Activated CD4-positive, alpha-beta T cell treated with anti-CD3 and anti-CD28 coated beads, Interleukin-2, amount 10 ng/mL, durations not matched to agents 7 days and 5 days (primary cell): ENCODE measurements around the gene DOCK2. TPM values are rescaled to one million over a fixed set of nuclear protein-coding genes. Genes with fewer than 3 reads are reported as not detected.
"Not testable (repeated sequence)": the region's sequence is repeated elsewhere in the genome, so short reads cannot be mapped to it uniquely, and the experiment has no call there.

Source experiments
- CTCF ChIA-PET: fragments of 350-600 bp; sonication (Branson Sonifier 250); formaldehyde crosslinking; loops from one replicate; lab custom pipeline; 2021; ENCODE audit warnings: antibody characterized with exemption; lab: Charles Lee
- POLR2A ChIA-PET: fragments of 350-600 bp; sonication (Branson Sonifier 250); formaldehyde crosslinking; loops from one replicate; lab custom pipeline; 2021; ENCODE audit warnings: antibody characterized with exemption; lab: Charles Lee
- DNase-seq: peaks from one replicate; pipeline ENCODE4 v3.0.0-alpha.2; 2020
- H3K27ac Mint-ChIP-seq: one replicate; pipeline ENCODE4 v1.8.0; 2021; ENCODE audit warnings: mild to moderate bottlenecking, moderate library complexity, mixed read lengths
- H3K27me3 Mint-ChIP-seq: one replicate; pipeline ENCODE4 v1.8.0; 2021; ENCODE audit warnings: mixed read lengths
- H3K36me3 Mint-ChIP-seq: one replicate; pipeline ENCODE4 v1.8.0; 2021; ENCODE audit warnings: low read depth, mixed read lengths
- H3K4me1 Mint-ChIP-seq: one replicate; pipeline ENCODE4 v1.8.0; 2021; ENCODE audit warnings: mixed read lengths
- H3K4me3 Mint-ChIP-seq: one replicate; pipeline ENCODE4 v1.8.0; 2021; ENCODE audit warnings: mild to moderate bottlenecking, moderate library complexity, mixed read lengths
- H3K9me3 Mint-ChIP-seq: one replicate; pipeline ENCODE4 v1.8.0; 2021; ENCODE audit warnings: mixed read lengths
- total RNA-seq, 2 experiments: library from RNA; stranded (reverse); gene quantifications; one replicate each; pipeline ENCODE4 v1.2.3, GENCODE V29; 2021

The DOCK2 gene
- total RNA-seq, 2 experiments from 2014 or later = 270 to 300 TPM

DNA sequence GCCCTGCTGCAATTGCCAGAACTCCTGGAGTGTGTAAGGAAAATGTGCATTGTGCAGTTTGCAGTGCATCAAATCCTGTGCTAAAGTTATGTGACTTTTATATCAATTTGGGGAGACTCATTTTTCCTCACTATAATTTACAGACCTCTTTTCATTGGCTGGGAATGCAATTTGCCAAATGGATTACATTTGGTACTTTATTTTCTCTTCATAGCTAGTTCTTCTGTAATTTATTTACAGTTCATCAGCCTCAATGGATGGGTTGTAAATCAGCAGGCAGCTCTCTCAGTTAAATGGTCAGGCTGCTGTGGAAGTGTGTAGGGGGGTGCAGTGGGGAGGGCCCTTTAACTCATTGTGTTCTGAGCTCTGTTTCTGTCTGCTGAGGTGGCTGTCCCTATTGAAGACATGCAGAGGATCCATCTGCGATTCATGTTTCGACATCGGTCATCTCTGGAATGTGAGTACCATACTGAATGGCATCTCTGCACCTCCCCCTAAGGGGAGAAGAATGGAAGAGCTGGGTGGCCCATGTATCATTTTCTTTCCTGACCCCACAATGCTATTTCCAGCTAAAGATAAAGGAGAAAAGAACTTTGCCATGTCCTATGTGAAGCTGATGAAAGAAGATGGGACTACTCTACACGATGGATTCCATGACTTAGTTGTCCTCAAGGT, 74.6 kb downstream of the DOCK2 start:
- H3K27ac Mint-ChIP-seq = no peak overlapping the region
- H3K9me3 Mint-ChIP-seq = no peaks in the 10 kb centered on the region
- H3K27me3 Mint-ChIP-seq = no peaks in the 10 kb centered on the region
- peaks cover 77% of the 10 kb centered on the region for H3K36me3 Mint-ChIP-seq
- H3K4me3 Mint-ChIP-seq = no peak overlapping the region
- H3K4me1 Mint-ChIP-seq = no peaks in the 10 kb centered on the region
- no peak for DNase-seq
- POLR2A ChIA-PET = no interaction called here
- CTCF ChIA-PET = interaction anchor here (1.0 to 1.8 kb wide), 2 partner anchors 10 to 28 kb away, joined by 3 to 5 read pairs; no protein-coding TSS in a partner anchor

DNA sequence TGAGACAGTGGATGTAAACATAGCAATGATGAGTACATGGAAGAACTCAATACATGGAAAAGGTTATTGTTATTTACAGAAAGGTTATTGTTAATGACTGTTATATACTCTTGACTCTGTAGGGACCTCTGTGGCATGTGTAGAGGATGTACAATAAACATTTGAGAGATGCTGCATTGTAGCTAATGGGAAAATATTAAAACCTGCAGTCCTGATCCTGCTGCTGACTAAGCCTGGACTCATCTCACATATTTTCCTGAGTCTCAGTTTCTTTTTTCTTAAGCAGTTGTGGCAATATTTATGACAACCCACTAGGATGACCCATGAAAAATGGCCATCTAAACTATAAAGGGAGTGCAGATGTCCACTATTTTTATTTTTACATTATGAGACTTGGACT, 75.4 kb downstream of the DOCK2 start:
- Mint-ChIP-seq H3K36me3 (peaks cover 80% of the 10 kb centered on the region), H3K27me3 (no peaks in the 10 kb centered on the region), H3K4me3 (no peak overlapping the region), H3K27ac (no peak overlapping the region), H3K9me3 (no peaks in the 10 kb centered on the region), H3K4me1 (no peaks in the 10 kb centered on the region)
- ChIA-PET POLR2A (no interaction called here), CTCF (interaction anchor here (0.6 kb wide), 1 partner anchor 31 kb away, joined by 3 read pairs; no protein-coding TSS in a partner anchor)
- no peak for DNase-seq

DNA sequence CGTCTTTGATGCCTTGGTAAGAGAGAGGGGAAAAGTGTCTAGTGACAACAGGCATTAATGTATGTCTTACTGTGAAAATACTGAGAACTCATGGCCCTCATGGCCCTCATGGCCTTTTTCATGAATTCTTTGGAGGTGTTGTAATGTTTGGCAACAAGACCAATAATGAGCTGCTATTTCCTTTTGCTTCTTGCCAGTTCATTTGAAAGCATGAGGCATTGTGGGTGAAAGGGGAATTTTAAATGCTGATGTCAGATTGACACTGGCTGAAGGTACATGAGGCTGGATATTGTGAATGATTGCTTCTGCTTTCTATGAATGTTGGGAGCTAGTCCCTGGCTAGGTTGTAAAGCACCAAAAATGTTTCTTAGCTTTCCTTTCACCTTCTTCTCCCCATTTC, 79.2 kb downstream of the DOCK2 start:
- no peak overlapping the region for H3K4me3 Mint-ChIP-seq
- ChIA-PET CTCF (interaction anchor here (0.6 to 1.9 kb wide), 4 partner anchors 10 to 66 kb away, joined by 3 to 5 read pairs (median 3); no protein-coding TSS in a partner anchor), POLR2A (no interaction called here)
- no peak for DNase-seq
- no peaks in the 10 kb centered on the region for H3K4me1 Mint-ChIP-seq
- no peak overlapping the region for H3K27ac Mint-ChIP-seq
- no peaks in the 10 kb centered on the region for H3K9me3 Mint-ChIP-seq
- no peaks in the 10 kb centered on the region for H3K27me3 Mint-ChIP-seq
- peaks cover 92% of the 10 kb centered on the region for H3K36me3 Mint-ChIP-seq

DNA sequence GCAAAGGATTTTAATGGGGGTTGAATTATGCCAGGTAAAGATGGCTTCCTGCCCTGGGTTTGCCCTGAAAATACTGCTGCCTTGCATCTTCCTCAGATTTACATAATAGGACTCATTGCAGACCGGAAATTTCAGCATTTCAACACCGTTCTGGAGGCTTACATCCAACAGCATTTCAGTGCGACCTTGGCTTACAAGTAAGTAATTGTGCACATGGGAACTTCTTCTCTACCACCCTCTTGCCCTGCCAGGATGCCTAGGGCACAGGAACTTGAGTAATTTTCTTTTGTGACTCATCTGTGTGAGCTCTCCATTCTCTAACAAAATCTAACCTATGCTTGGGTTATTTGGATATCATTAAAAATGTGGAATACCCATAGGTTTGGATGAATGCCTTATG, 80.2 kb downstream of the DOCK2 start:
- no peak for DNase-seq
- POLR2A ChIA-PET = no interaction called here
- CTCF ChIA-PET = interaction anchor here (1.0 to 1.9 kb wide), 3 partner anchors 11 to 46 kb away, joined by 3 to 5 read pairs (median 3); no protein-coding TSS in a partner anchor
- H3K27ac Mint-ChIP-seq = no peak overlapping the region
- H3K27me3 Mint-ChIP-seq = no peaks in the 10 kb centered on the region
- no peak overlapping the region for H3K4me3 Mint-ChIP-seq
- no peaks in the 10 kb centered on the region for H3K9me3 Mint-ChIP-seq
- peaks cover 93% of the 10 kb centered on the region for H3K36me3 Mint-ChIP-seq
- H3K4me1 Mint-ChIP-seq = no peaks in the 10 kb centered on the region

DNA sequence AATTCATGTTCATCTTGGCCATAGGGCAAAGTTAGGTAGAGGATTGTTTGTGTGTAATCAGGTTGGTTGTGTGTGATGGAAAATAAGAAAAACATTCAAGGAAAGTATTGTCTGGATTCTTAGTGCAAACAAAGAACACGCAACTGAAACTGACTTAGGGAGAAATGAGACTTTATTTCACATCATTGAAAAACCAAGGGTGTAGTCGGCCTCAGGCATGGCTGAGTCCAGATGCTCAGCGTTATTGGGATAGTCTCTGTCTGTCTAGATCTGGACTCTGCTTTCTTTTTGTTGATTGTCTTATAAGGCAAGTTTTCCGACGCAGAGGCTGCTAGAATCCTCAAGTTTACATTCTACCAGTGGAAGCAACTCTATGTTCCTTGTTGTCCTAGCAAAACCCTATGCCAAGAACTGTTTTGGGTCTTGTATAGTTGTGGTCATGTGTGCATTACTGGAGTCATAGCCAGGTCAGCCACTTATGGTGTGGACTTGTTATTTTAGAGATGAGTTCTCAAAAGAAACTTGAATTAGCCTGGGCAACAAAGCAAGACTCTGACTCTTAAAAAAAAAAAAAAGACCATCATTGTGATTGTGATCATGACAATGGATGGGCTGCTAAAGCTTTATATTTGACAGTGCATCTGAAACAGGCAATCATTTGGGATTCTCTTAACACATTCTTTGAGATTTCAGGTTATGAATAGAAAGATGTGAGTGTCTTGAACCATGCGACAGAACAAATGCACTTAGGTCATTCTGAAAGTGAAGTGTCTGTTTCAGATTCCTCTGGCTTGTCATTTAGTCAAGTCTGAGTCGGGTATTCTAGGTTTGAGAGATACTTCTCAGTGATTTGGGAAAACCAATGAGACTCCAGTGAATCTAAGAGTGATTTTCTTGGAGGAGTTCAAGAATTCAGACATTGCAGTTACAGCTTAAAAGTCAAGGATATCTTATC, 82.6 kb downstream of the DOCK2 start:
- no peaks in the 10 kb centered on the region for H3K9me3 Mint-ChIP-seq
- no peaks in the 10 kb centered on the region for H3K4me1 Mint-ChIP-seq
- no peak overlapping the region for H3K27ac Mint-ChIP-seq
- ChIA-PET CTCF (interaction anchor here (1.5 kb wide), 1 partner anchor 10 kb away, joined by 3 read pairs; no protein-coding TSS in a partner anchor), POLR2A (no interaction called here)
- H3K27me3 Mint-ChIP-seq = no peaks in the 10 kb centered on the region
- peaks cover 90% of the 10 kb centered on the region for H3K36me3 Mint-ChIP-seq
- DNase-seq = no peak
- H3K4me3 Mint-ChIP-seq = no peak overlapping the region

DNA sequence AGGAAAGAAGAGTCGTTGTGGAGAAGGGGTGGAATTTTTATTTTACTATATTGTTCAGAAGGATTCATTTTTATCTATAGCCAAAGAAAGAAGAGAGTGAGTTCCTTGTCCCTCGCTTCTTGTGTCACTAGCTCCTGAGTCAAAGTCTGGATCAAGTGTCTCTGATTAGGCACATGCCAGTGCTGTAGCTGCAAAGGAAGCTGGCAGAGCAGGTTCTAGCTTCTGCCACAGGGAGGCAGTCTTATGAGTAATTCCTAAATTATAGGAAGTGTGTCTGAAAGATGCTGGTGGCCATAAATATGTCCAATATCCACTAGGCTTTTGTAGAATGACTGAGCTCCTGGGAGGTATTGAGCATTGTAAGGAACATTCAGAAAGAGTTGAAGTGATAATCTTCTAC, 84.7 kb downstream of the DOCK2 start:
- no peaks in the 10 kb centered on the region for H3K4me1 Mint-ChIP-seq
- H3K27ac Mint-ChIP-seq = no peak overlapping the region
- H3K4me3 Mint-ChIP-seq = no peak overlapping the region
- no peaks in the 10 kb centered on the region for H3K27me3 Mint-ChIP-seq
- ChIA-PET POLR2A (interaction anchor here (0.6 kb wide), 1 partner anchor 27 kb away, joined by 3 read pairs; no protein-coding TSS in a partner anchor), CTCF (interaction anchor here (1.1 kb wide), 1 partner anchor 10 kb away, joined by 3 read pairs; no protein-coding TSS in a partner anchor)
- peaks cover 93% of the 10 kb centered on the region for H3K36me3 Mint-ChIP-seq
- DNase-seq = no peak
- no peaks in the 10 kb centered on the region for H3K9me3 Mint-ChIP-seq

DNA sequence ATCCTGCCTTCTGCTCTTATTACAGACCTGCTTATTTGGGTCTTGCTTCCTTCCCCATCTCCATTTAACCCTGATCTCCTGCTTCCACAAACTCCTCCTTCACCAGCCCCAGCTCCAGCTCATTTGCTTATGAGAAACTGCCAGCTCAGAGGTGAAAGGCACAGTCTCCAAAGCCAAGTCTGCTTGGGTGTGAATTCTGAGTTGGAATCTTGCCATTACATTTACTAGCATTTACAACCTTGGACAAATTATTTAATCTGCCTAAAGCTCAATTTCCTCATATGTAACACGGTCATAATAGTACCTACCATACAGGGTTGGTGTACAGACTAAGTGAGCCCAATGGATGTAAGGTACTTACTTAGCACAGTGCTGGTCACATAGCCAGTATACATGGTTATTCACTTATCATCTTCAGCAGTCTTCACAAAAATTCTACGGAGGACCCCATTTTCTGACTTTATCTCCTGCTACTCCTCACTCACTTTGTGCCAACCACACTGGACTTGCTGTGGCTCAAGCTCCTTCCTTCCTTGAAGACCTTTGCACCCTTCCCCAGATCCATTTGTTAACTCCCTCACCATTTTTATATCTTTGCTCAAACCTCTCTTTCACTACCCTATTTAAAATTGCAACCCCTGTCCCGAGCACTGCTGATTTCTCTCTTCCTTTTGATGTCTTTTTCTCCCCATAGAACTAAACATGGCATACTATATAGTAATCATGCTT, 86.2 kb downstream of the DOCK2 start:
- no peak overlapping the region for H3K27ac Mint-ChIP-seq
- ChIA-PET CTCF (interaction anchor here (1.0 kb wide), 1 partner anchor 10 kb away, joined by 3 read pairs; no protein-coding TSS in a partner anchor), POLR2A (no interaction called here)
- no peaks in the 10 kb centered on the region for H3K27me3 Mint-ChIP-seq
- no peaks in the 10 kb centered on the region for H3K9me3 Mint-ChIP-seq
- H3K4me1 Mint-ChIP-seq = no peaks in the 10 kb centered on the region
- no peak overlapping the region for H3K4me3 Mint-ChIP-seq
- H3K36me3 Mint-ChIP-seq = peaks cover 90% of the 10 kb centered on the region
- DNase-seq = no peak

DNA sequence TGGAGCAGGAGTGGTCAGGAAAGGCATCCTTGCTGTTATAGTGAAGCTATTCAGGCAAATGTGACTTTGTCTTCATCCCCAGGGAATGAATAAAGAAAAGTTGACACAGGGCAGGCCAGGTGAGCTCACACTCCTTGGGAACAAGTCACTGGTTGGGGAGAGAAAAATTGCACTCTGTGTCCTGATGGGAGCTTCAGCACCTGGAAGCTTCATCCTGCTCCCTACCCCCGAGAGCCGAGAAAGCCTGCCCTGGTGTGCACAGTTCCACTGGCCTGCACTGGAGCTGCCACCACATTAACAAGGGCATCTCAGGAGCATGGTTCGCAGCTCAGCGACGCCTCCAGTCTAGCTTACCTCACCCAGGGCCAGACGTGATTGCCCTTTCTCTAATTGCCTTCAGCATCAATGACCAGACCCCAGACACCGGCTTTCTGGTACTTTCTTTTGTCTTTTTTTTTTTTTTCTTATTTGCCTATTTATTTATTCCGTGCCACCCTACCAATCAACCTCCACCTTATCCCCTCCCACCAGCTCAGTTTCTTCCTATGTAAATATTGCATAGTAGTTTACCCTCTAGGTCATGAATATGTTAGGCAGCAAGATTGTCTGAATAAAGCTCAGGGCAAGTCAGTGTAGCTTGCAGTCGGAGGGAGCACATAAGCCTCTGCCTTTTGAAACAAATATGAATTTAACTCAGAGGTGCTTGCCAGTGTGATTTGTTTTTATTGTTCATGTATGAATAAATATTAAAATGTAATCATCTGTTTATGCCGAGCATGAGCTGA, 87.4 kb downstream of the DOCK2 start:
- ChIA-PET CTCF (interaction anchor here (0.6 to 1.3 kb wide), 3 partner anchors 10 to 148 kb away, joined by 4 to 5 read pairs (median 4); no protein-coding TSS in a partner anchor), POLR2A (no interaction called here)
- Mint-ChIP-seq H3K9me3 (no peaks in the 10 kb centered on the region), H3K27ac (no peak overlapping the region), H3K36me3 (peaks cover 89% of the 10 kb centered on the region), H3K4me1 (no peaks in the 10 kb centered on the region), H3K27me3 (no peaks in the 10 kb centered on the region), H3K4me3 (no peak overlapping the region)
- no peak for DNase-seq

DNA sequence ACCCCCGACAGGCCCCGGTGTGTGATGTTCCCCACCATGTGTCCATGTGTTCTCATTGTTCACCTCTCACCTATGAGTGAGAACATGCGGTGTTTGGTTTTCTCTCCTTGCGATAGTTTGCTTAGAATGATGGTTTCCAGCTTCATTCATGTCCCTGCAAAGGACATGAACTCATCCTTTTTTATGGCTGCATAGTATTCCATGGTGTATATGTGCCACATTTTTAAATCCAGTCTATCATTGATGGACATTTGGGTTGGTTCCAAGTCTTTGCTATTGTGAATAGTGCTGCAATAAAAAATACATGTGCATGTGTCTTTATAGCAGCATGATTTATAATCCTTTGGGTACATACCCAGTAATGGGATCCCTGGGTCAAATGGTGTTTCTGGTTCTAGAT, 88.6 kb downstream of the DOCK2 start:
- H3K4me3 Mint-ChIP-seq, H3K27ac Mint-ChIP-seq, H3K27me3 Mint-ChIP-seq, H3K9me3 Mint-ChIP-seq, H3K4me1 Mint-ChIP-seq, POLR2A ChIA-PET, DNase-seq, CTCF ChIA-PET: not testable (repeated sequence)
- peaks cover 86% of the 10 kb centered on the region for H3K36me3 Mint-ChIP-seq

DNA sequence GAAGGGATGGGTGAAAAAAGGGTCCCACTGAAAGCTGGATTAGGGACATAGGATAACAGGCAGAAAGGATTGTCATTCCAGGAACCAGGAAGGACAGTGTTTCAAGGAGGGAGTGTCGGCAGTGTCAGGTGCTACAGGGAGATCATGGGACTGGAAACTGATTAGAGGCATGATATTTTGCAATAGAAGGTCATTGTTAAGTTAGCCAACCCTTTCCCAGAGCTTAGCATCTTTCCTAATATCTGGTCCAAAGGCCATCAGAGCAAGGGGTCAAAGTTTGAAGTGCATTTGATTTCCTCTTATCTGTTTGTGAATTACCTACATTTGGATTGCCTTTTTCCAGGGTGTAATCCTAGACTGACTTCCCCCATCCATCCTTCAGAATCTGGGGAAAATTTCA, 91.3 kb downstream of the DOCK2 start:
- Mint-ChIP-seq H3K9me3 (no peaks in the 10 kb centered on the region), H3K27ac (no peak overlapping the region), H3K4me1 (peaks cover 6% of the 10 kb centered on the region), H3K27me3 (no peaks in the 10 kb centered on the region), H3K4me3 (no peak overlapping the region), H3K36me3 (peaks cover 85% of the 10 kb centered on the region)
- ChIA-PET POLR2A (no interaction called here), CTCF (interaction anchor here (1.0 to 1.2 kb wide), 3 partner anchors 11 to 76 kb away, joined by 3 to 4 read pairs (median 3); no protein-coding TSS in a partner anchor)
- DNase-seq = no peak

DNA sequence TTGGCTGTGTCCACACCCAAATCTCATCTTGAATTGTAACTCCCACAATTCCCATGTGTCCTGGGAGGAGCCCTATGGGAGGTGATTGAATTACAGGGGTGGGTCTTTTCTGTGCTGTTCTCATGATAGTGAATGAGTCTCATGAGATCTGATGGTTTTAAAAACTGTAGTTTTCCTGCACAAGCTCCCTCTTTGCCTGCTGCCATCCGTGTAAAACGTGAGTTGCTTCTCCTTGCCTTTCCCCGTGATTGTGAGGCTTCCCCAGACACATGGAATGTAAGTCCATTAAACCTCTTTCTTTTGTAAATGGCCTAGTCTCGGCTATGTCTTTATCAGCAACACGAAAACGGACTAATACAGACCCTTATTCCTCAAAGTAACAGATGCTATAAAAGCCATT, 94.1 kb downstream of the DOCK2 start:
- Mint-ChIP-seq H3K27ac (no peak overlapping the region), H3K4me3 (no peak overlapping the region), H3K9me3 (no peaks in the 10 kb centered on the region), H3K4me1 (peaks cover 13% of the 10 kb centered on the region), H3K27me3 (no peaks in the 10 kb centered on the region), H3K36me3 (peaks cover 77% of the 10 kb centered on the region)
- ChIA-PET CTCF (no interaction called here), POLR2A (no interaction called here)
- no peak for DNase-seq

DNA sequence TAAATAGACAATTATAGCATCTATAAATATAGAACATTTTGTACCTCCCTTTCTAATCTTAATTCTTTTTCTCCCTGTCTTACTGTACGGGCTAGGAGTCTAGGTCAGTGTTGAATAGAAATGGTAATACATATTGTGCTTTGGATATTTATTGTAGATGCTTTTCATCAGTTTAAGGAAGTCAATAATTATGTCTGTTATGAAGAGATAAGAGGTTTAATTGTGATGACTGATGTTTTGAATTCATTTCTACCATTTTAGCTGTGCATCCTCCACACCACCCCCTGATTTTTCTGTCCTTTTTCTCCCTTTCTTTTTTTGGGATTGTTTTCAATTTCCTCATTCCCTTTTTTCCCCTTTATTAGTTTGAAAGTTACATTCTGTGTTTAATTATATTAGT, 95.8 kb downstream of the DOCK2 start:
- Mint-ChIP-seq H3K4me1 (peaks cover 13% of the 10 kb centered on the region), H3K36me3 (peaks cover 78% of the 10 kb centered on the region), H3K4me3 (no peak overlapping the region), H3K9me3 (no peaks in the 10 kb centered on the region), H3K27me3 (no peaks in the 10 kb centered on the region), H3K27ac (no peak overlapping the region)
- ChIA-PET CTCF (no interaction called here), POLR2A (no interaction called here)
- DNase-seq = no peak
